HepG2 (cell line): ENCODE measurements around the gene CDK14. TPM values are rescaled to one million over a fixed set of nuclear protein-coding genes. Genes with fewer than 3 reads are reported as not detected.

Experiments used
- ATAC-seq: fragments of 200-7000 bp; cut with Tn5 transposase; 3 replicates; pipeline ENCODE4 v1.9.1; 2020; ENCODE audit warnings: mild to moderate bottlenecking, moderate library complexity
- BruUV-seq: library from RNA; stranded (reverse); fragments of 400-500 nt; replicated peaks from 2 replicates; lab custom pipeline; 2021; lab: Mats Ljungman, UMichigan
- CTCF ChIA-PET: fragments of 300-600 bp; formaldehyde crosslinking; extraction: SDS; loops from one replicate; lab custom pipeline; 2021; ENCODE audit warnings: low total read pairs, inconsistent platforms, low intra/inter-chr PET ratio; lab: Yijun Ruan, JAX
- POLR2A ChIA-PET: fragments of 350-600 bp; sonication (Branson Sonifier 250); formaldehyde crosslinking; loops from one replicate; lab custom pipeline; 2020; ENCODE audit warnings: antibody characterized with exemption, inconsistent platforms; lab: Yijun Ruan, JAX
- DNase-seq: peaks from one replicate; pipeline ENCODE4 v3.0.0-alpha.2; 2015; ENCODE audit warnings: low spot score
- FAIRE-seq: peaks from 3 replicates; lab custom pipeline; 2011; peaks lifted over from hg19 to GRCh38; lab: Jason Lieb, UNC
- H2AFZ ChIP-seq: one replicate; pipeline ENCODE4 v1.6.1; 2011; ENCODE audit warnings: low read length, inconsistent platforms
- H3K27ac ChIP-seq: fragments of 300-600 bp; 3 replicates; pipeline ENCODE4 v1.8.0; 2011; ENCODE audit warnings: mixed run types, mild to moderate bottlenecking, mixed read lengths, low read length, inconsistent platforms; ENCODE audit not compliant: insufficient read depth; ENCODE audit errors: extremely low read length
- H3K27me3 ChIP-seq, 2 experiments: fragments of 200-600 bp in 1 of 2; 2 replicates in 1 of 2; 3 replicates in 1 of 2; pipeline versions ENCODE4 v1.6.0 to v1.8.0; 2011; ENCODE audit warnings: low read length in 2 of 2, mild to moderate bottlenecking in 2 of 2, moderate library complexity in 2 of 2, inconsistent platforms in 1 of 2; ENCODE audit not compliant: insufficient read depth in 2 of 2, control insufficient read depth in 1 of 2
- H3K36me3 ChIP-seq, 2 experiments: fragments of 200-600 bp in 1 of 2; replicated peaks in 1 of 2; 2 replicates in 1 of 2; 3 replicates in 1 of 2; pipeline versions ENCODE4 v1.5.1 to v1.8.0; 2011; ENCODE audit warnings: low read length in 2 of 2, inconsistent platforms in 1 of 2; ENCODE audit not compliant: insufficient read depth in 2 of 2, control insufficient read depth in 1 of 2
- H3K4me1 ChIP-seq: 2 replicates; pipeline ENCODE4 v1.5.1; 2012; ENCODE audit warnings: low read length, inconsistent platforms; ENCODE audit not compliant: insufficient read depth
- H3K4me2 ChIP-seq: 2 replicates; pipeline ENCODE4 v1.6.0; 2011; ENCODE audit warnings: low read depth, low read length, inconsistent platforms
- H3K4me3 ChIP-seq, 3 experiments: fragments of 200-600 bp in 1 of 3; sonication (generic), shearing (Covaris generic) in 1 of 3; replicated peaks in 1 of 3; 2 replicates each; pipeline ENCODE4 v1.5.1; 2011 to 2016; ENCODE audit warnings: low read length in 3 of 3, inconsistent platforms in 2 of 3, low read depth in 2 of 3, mild to moderate bottlenecking in 2 of 3, control low read depth in 1 of 3, mixed read lengths in 1 of 3; ENCODE audit not compliant: insufficient read depth in 1 of 3
- H3K79me2 ChIP-seq: one replicate; pipeline ENCODE4 v1.6.1; 2011; ENCODE audit warnings: low read length, inconsistent platforms; ENCODE audit not compliant: insufficient read depth
- H3K9ac ChIP-seq: 2 replicates; pipeline ENCODE4 v1.6.0; 2011; ENCODE audit warnings: mild to moderate bottlenecking, low read depth, low read length, inconsistent platforms; ENCODE audit not compliant: insufficient read depth
- H3K9me3 ChIP-seq: 2 replicates; pipeline ENCODE4 v1.5.1; 2012; ENCODE audit warnings: mild to moderate bottlenecking, low read length
- H4K20me1 ChIP-seq: 2 replicates; pipeline ENCODE4 v1.6.0; 2011; ENCODE audit warnings: inconsistent platforms, mild to moderate bottlenecking, low read length, moderate library complexity; ENCODE audit not compliant: insufficient read depth
- AHDC1 ChIP-seq: sonication (generic); formaldehyde crosslinking; IDR thresholded peaks from 2 replicates; pipeline ENCODE4 v1.5.1; 2020; ENCODE audit warnings: mild to moderate bottlenecking, missing genetic modification reagents, borderline replicate concordance
- FLYWCH1 ChIP-seq: sonication (generic); formaldehyde crosslinking; IDR thresholded peaks from 2 replicates; pipeline ENCODE4 v1.8.1; 2023; ENCODE audit warnings: mild to moderate bottlenecking, missing genetic modification reagents
- KAT2B ChIP-seq: fragments of 150-350 bp; IDR thresholded peaks from 2 replicates; pipeline ENCODE4 v1.6.1; 2014; ENCODE audit warnings: low read depth, low read length, borderline replicate concordance
- KDM6A ChIP-seq: IDR thresholded peaks from 2 replicates; pipeline ENCODE4 v1.6.1; 2016; ENCODE audit warnings: low read depth
- MIXL1 ChIP-seq: IDR thresholded peaks from 2 replicates; pipeline ENCODE4 v1.6.1; 2016
- MTA1 ChIP-seq: sonication (generic); formaldehyde crosslinking; IDR thresholded peaks from 2 replicates; pipeline ENCODE4 v1.4.0; 2020; ENCODE audit warnings: missing genetic modification reagents, mild to moderate bottlenecking, borderline replicate concordance
- MZF1 ChIP-seq: sonication (generic); formaldehyde crosslinking; IDR thresholded peaks from 2 replicates; pipeline ENCODE4 v1.8.1; 2023; ENCODE audit warnings: mild to moderate bottlenecking, missing genetic modification reagents, borderline replicate concordance
- ONECUT2 ChIP-seq: sonication (generic); formaldehyde crosslinking; IDR thresholded peaks from 2 replicates; pipeline ENCODE4 v1.4.0; 2020; ENCODE audit warnings: missing genetic modification reagents
- PCBP2 ChIP-seq: fragments of 200-400 bp; formaldehyde crosslinking; optimal IDR thresholded peaks from 2 replicates; pipeline ENCODE3; 2018; ENCODE audit warnings: low read length, low read depth; ENCODE audit not compliant: poor library complexity, severe bottlenecking
- ZNF230 ChIP-seq: sonication (generic); formaldehyde crosslinking; IDR thresholded peaks from 2 replicates; pipeline ENCODE4 v1.4.0; 2020; ENCODE audit warnings: mild to moderate bottlenecking, missing genetic modification reagents
- ZNF547 ChIP-seq: sonication (generic); formaldehyde crosslinking; IDR thresholded peaks from 2 replicates; pipeline ENCODE4 v1.5.1; 2020; ENCODE audit warnings: mild to moderate bottlenecking, missing genetic modification reagents
- ZNF891 ChIP-seq: sonication (generic); formaldehyde crosslinking; IDR thresholded peaks from 2 replicates; pipeline ENCODE4 v1.5.0; 2020; ENCODE audit warnings: mild to moderate bottlenecking, missing genetic modification reagents
- WGBS: methylation state at CpG from one replicate; pipeline ENCODE4 v1.1.6; 2017; ENCODE audit warnings: low lambda C conversion rate; 5-methylcytosine and 5-hydroxymethylcytosine counted together
- in situ Hi-C: cut with HindIII; loops from 2 replicates; pipeline ENCODE4 v1.10.0; 2017; ENCODE audit warnings: low pct_unique_long_range_greater_than_20kb; ENCODE audit not compliant: extremely low pct_ligation_motif_present
- intact Hi-C: fragments of 100-400 bp; cut with micrococcal nuclease; formaldehyde crosslinking; loops from one replicate; pipeline ENCODE4 v1.10.0; 2022; ENCODE audit not compliant: unreplicated experiment
- polyA plus RNA-seq, 8 experiments: library from polyadenylated mRNA; depleted of rRNA in 3 of 8; stranded (reverse) in 7 of 8; unstranded in 1 of 8; fragments of >200 nt; fragmentation: Illumina TruSeq in 4 of 8; extraction: Trizol in 4 of 8; gene quantifications; 2 replicates each; pipeline versions ENCODE4 v1.2.1 to v1.2.3, GENCODE V29; 2011 to 2016; ENCODE audit warnings: low read depth in 4 of 8, missing spikeins in 1 of 8, mixed read lengths in 1 of 8; ENCODE audit not compliant: insufficient read depth in 1 of 8
- total RNA-seq, 5 experiments: library from RNA; depleted of rRNA; stranded (reverse); fragments of >200 nt; fragmentation: Illumina TruSeq; extraction: Trizol; gene quantifications; 2 replicates each; pipeline ENCODE4 v1.2.3, GENCODE V29; 2016; ENCODE audit warnings: low read depth in 1 of 5
- TF ChIP-seq, protein P1 (sequence below): IDR thresholded peaks from 2 replicates; pipeline ENCODE4 v1.6.1; 2016
- TF ChIP-seq, protein P2 (sequence below): sonication (generic); formaldehyde crosslinking; IDR thresholded peaks from 2 replicates; pipeline ENCODE4 v1.5.0; 2020; ENCODE audit warnings: missing genetic modification reagents, mild to moderate bottlenecking, borderline replicate concordance
- TF ChIP-seq, protein P3 (sequence below): IDR thresholded peaks from 2 replicates; pipeline ENCODE4 v1.6.1; 2016; ENCODE audit warnings: missing compliant biosample characterization, missing genetic modification reagents, borderline replicate concordance

CDK14 gene
- total and polyA plus RNA-seq, 2 of the 13 experiments (the other 11 are each of a cell fraction or from before 2014, with no cell fraction given), result 0.26 to 0.71 TPM

GRCh38 chr7:90570373-90570959 lies 25.7 kb upstream of the CDK14 start:
- Histone ChIP-seq H3K27me3 (no peaks in the 10 kb centered on the region), H3K9ac (no peak overlapping the region), H3K9me3 (no peaks in the 10 kb centered on the region), H2AFZ (no peak overlapping the region), H3K79me2 (no peaks in the 10 kb centered on the region), H3K4me1 (no peaks in the 10 kb centered on the region), H3K36me3 (no peaks in the 10 kb centered on the region), H3K27ac (no peak overlapping the region), H3K4me2 (no peak overlapping the region), H4K20me1 (no peaks in the 10 kb centered on the region), H3K4me3 (no peak overlapping the region)
- in situ Hi-C loops (no loop called here), intact Hi-C loops (no loop called here)
- FAIRE-seq, result no peak
- no peak for DNase-seq
- POLR2A ChIA-PET, result no interaction called here
- no TSS peak for BruUV-seq
- no peak for ATAC-seq
- CTCF ChIA-PET, result no interaction called here
- WGBS, result 70% methylated on average over 1 of the region's 1 CpG
- no peak for TF ChIP-seq ZNF891 (CRISPR knock-in tag)
- TF ChIP-seq MIXL1 (CRISPR knock-in tag), result no peak
- TF ChIP-seq KAT2B, result no peak
- TF ChIP-seq, protein P1, sequence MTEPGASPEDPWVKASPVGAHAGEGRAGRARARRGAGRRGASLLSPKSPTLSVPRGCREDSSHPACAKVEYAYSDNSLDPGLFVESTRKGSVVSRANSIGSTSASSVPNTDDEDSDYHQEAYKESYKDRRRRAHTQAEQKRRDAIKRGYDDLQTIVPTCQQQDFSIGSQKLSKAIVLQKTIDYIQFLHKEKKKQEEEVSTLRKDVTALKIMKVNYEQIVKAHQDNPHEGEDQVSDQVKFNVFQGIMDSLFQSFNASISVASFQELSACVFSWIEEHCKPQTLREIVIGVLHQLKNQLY (CRISPR knock-in tag), result no peak
- no peak for TF ChIP-seq FLYWCH1
- TF ChIP-seq, protein P2, sequence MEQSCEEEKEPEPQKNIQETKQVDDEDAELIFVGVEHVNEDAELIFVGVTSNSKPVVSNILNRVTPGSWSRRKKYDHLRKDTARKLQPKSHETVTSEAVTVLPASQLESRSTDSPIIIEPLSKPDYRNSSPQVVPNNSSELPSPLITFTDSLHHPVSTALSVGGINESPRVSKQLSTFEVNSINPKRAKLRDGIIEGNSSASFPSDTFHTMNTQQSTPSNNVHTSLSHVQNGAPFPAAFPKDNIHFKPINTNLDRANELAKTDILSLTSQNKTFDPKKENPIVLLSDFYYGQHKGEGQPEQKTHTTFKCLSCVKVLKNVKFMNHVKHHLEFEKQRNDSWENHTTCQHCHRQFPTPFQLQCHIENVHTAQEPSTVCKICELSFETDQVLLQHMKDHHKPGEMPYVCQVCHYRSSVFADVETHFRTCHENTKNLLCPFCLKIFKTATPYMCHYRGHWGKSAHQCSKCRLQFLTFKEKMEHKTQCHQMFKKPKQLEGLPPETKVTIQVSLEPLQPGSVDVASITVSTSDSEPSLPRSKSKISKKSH (CRISPR knock-in tag), result no peak
- TF ChIP-seq MZF1 (CRISPR knock-in tag), result no peak
- TF ChIP-seq, protein P3, sequence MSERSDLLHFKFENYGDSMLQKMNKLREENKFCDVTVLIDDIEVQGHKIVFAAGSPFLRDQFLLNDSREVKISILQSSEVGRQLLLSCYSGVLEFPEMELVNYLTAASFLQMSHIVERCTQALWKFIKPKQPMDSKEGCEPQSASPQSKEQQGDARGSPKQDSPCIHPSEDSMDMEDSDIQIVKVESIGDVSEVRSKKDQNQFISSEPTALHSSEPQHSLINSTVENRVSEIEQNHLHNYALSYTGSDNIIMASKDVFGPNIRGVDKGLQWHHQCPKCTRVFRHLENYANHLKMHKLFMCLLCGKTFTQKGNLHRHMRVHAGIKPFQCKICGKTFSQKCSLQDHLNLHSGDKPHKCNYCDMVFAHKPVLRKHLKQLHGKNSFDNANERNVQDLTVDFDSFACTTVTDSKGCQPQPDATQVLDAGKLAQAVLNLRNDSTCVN, result no peak
- no peak for TF ChIP-seq ONECUT2 (CRISPR knock-in tag)
- TF ChIP-seq KDM6A (CRISPR knock-in tag), result no peak
- no peak for TF ChIP-seq PCBP2
- TF ChIP-seq ZNF230 (CRISPR knock-in tag), result no peak
- no peak for TF ChIP-seq ZNF547 (CRISPR knock-in tag)
- no peak for TF ChIP-seq AHDC1 (CRISPR knock-in tag)
- TF ChIP-seq MTA1, result no peak
